ENCODE data around the gene FOXL2NB.
A peak's percentile ranks its signal among the peaks of the same experiment; 100 is the strongest.
"Not testable (repeated sequence)": the region's sequence is repeated elsewhere in the genome, so short reads cannot be mapped to it uniquely, and the experiment has no call there.

The FOXL2NB gene

GRCh38 chr3:138922400-138922799, 24.6 kb upstream of the FOXL2NB start:
- DNase-seq (ENCODE audit: low read depth): peak; percentile 33
- not testable (repeated sequence) for H3K4me3 ChIP-seq (ENCODE audit: low read depth, low read length)
- TF ChIP-seq CTCF (IDR thresholded peaks at IDR 0.05; ENCODE audit: low read depth, low read length): peak; percentile 14

DNA sequence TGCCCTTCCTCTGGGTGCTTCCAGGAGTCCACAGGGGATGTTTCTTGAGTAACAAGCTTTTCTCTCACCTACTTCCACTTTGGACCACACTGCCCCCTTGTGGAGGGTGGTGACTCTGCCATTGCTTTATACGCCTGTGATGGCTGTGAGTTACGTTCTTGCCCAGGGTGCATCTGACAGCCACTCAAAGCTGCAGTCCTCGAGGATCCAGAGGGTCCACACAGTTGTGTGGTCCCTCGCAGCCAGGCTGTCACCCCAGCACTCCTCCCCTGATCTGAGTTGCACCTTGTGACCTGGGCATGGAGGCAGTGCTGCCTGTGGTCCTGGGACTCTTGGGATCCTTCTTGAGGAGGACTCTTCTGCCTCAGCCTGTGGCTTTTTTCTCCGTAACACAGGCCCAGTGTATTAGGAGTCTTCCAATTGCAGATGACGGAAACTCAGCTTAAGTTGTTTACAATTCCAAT, 23.5 kb upstream of the FOXL2NB start:
- no peak overlapping the region for H3K4me3 ChIP-seq (ENCODE audit: low read depth, low read length)
- no peak for TF ChIP-seq MAX (IDR thresholded peaks at IDR 0.05; ENCODE audit: low read depth, low read length)
- no peak for TF ChIP-seq POLR2A (IDR thresholded peaks at IDR 0.05; ENCODE audit: extremely low read depth, insufficient read length)
- TF ChIP-seq MYC (IDR thresholded peaks at IDR 0.05; ENCODE audit: low read depth, low read length): no peak
- TF ChIP-seq CTCF (IDR thresholded peaks at IDR 0.05; ENCODE audit: low read depth, low read length): peak; percentile 91

DNA sequence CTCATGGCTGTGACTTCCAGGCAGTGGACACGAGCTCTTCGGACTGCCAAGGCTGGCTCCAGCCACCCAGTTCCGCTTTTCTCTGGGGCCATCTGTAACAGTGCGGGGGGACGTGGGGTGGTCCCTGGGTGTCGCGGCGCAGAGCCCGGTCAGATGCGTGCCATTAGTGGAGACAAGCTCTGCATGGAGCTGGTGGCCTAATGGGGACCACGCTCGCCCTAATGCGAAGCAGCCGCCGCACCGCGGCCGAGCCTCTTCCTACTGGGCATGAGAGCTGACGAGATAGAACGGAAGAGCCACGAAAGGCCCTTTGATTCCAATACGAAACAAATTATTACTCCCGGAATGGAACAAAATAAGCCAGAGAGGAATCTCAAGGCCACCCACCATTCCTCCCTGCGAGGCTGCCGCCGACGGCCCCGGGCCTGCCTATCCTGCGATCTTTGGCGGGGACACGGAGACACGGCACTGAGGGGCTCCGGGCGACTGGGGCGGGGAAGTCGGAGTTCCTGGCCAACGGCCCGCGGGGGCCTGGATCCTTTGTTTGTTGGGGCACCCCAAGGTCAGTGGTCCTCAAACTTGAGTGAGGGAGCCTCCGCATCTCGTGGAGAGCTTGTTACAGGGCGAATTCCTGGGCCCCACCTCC, 18.2 kb upstream of the FOXL2NB start:
- H3K4me3 ChIP-seq (ENCODE audit: low read depth, low read length): no peak overlapping the region
- no peak for DNase-seq (ENCODE audit: low read depth)
- no peak for TF ChIP-seq MYC (IDR thresholded peaks at IDR 0.05; ENCODE audit: low read depth, low read length)
- TF ChIP-seq CTCF (IDR thresholded peaks at IDR 0.05; ENCODE audit: low read depth, low read length): no peak
- no peak for TF ChIP-seq POLR2A (IDR thresholded peaks at IDR 0.05; ENCODE audit: extremely low read depth, insufficient read length)
- no peak for TF ChIP-seq MAX (IDR thresholded peaks at IDR 0.05; ENCODE audit: low read depth, low read length)

More for the DNA sequence above, 23.5 kb upstream of the FOXL2NB start:
- DNase-seq (ENCODE audit: low read depth): peak; percentile 89

GRCh38 chr3:138933068-138933668, 13.8 kb upstream of the FOXL2NB start:
- no peak for DNase-seq (ENCODE audit: low read depth)
- TF ChIP-seq MYC (IDR thresholded peaks at IDR 0.05; ENCODE audit: low read depth, low read length) (no peak), POLR2A (IDR thresholded peaks at IDR 0.05; ENCODE audit: extremely low read depth, insufficient read length) (no peak), MAX (IDR thresholded peaks at IDR 0.05; ENCODE audit: low read depth, low read length) (no peak), CTCF (IDR thresholded peaks at IDR 0.05; ENCODE audit: low read depth, low read length) (no peak)
- no peak overlapping the region for H3K4me3 ChIP-seq (ENCODE audit: low read depth, low read length)

DNA sequence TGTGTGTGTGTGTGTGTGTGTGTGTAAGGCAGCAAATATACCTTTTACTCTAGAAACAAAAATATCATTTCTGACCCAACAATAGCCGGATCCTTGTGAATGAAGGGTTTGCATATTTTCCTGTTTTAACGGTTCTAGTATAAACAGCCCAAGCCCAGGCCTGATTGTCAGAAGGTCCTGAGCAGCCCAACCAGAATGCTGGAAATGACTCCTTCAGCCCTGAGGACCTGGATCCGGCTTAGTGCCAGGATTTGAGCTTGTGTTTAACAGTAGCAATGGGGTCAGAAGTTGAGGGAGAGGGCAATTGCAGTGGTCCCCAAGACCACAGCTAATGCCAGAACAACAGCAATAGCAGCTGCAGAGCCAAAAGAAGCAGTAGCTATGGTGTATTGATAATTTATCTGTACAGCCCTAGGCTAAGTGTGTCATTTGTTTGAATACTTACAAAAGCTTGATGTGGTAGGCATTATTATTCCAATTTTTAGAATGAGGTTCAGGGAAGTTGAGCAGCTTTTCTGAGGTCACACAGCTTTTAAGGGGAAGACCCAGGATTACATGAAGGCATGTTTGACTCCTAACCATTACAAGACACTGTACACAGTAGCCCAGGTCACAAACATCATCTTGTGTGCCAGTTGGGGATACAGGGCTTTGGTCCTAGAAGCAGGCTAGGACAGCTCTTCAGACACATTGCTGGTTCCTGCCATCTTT, 12.9 kb upstream of the FOXL2NB start:
- no peak for DNase-seq (ENCODE audit: low read depth)
- TF ChIP-seq CTCF (IDR thresholded peaks at IDR 0.05; ENCODE audit: low read depth, low read length) (no peak), POLR2A (IDR thresholded peaks at IDR 0.05; ENCODE audit: extremely low read depth, insufficient read length) (no peak), MAX (IDR thresholded peaks at IDR 0.05; ENCODE audit: low read depth, low read length) (no peak), MYC (IDR thresholded peaks at IDR 0.05; ENCODE audit: low read depth, low read length) (no peak)
- H3K4me3 ChIP-seq (ENCODE audit: low read depth, low read length): no peak overlapping the region

All from NB4 (cell line).